ENCODE measurements around the gene IL34. TPM values are rescaled to one million over a fixed set of nuclear protein-coding genes. Genes with fewer than 3 reads are reported as not detected.
A peak's percentile ranks its signal among the peaks of the same experiment; 100 is the strongest.

IL34 gene
- polyA plus RNA-seq, 4 donors, result 1.5 to 25.2 (median 6.5) TPM; not detected in 1

- no peaks in the 10 kb centered on the region for H3K27me3 ChIP-seq (ENCODE audit: control insufficient read depth in 3 of 3, insufficient read depth in 3 of 3, low read length in 3 of 3)
- WGBS, 3 donors, result 72 to 83% (median 78%) methylated on average over 8 of the region's 8 CpGs
- H3K9me3 ChIP-seq (ENCODE audit: control insufficient read depth in 2 of 2, insufficient read depth in 1 of 2, low read depth in 1 of 2, low read length in 1 of 2), result no peaks in the 10 kb centered on the region
- H3K27ac ChIP-seq (ENCODE audit: low read depth in 1 of 3, low read length in 2 of 3), result peak overlapping the region in 2 of 3 donors; percentile 60 to 82
- H3K36me3 ChIP-seq (ENCODE audit: control insufficient read depth in 3 of 3, insufficient read depth in 2 of 3, low read depth in 1 of 3, low read length in 3 of 3), result peaks cover 0 to 79% (median 0%) of the 10 kb centered on the region in 3 donors
- FAIRE-seq (no peak), DNase-seq (no peak)
- no peak overlapping the region for H3K4me3 ChIP-seq (ENCODE audit: low read depth in 1 of 3, low read length in 3 of 3)
- peaks cover 0 to 42% (median 2%) of the 10 kb centered on the region in 3 donors for H3K4me1 ChIP-seq (ENCODE audit: control insufficient read depth in 3 of 3, insufficient read depth in 2 of 3, low read depth in 1 of 3, low read length in 2 of 3)
These were observed 56.3 kb downstream of the IL34 start for GRCh38 chr16:70702624-70703023.

- FAIRE-seq (no peak), DNase-seq (no peak)
- no peak overlapping the region for H3K4me3 ChIP-seq (ENCODE audit: low read depth in 1 of 3, low read length in 3 of 3)
- H3K27me3 ChIP-seq (ENCODE audit: control insufficient read depth in 3 of 3, insufficient read depth in 3 of 3, low read length in 3 of 3), result no peaks in the 10 kb centered on the region
- no peaks in the 10 kb centered on the region for H3K9me3 ChIP-seq (ENCODE audit: control insufficient read depth in 2 of 2, insufficient read depth in 1 of 2, low read depth in 1 of 2, low read length in 1 of 2)
- H3K36me3 ChIP-seq (ENCODE audit: control insufficient read depth in 3 of 3, insufficient read depth in 2 of 3, low read depth in 1 of 3, low read length in 3 of 3), result peaks cover 0 to 77% (median 0%) of the 10 kb centered on the region in 3 donors
- H3K4me1 ChIP-seq (ENCODE audit: control insufficient read depth in 3 of 3, insufficient read depth in 2 of 3, low read depth in 1 of 3, low read length in 2 of 3), result peaks cover 0 to 36% (median 2%) of the 10 kb centered on the region in 3 donors
- H3K27ac ChIP-seq (ENCODE audit: low read depth in 1 of 3, low read length in 2 of 3), result peak overlapping the region in 2 of 3 donors; percentile 60 to 82
- WGBS, 3 donors, result 74 to 91% (median 91%) methylated on average over 16 of the region's 16 CpGs
These were observed 56.9 kb downstream of the IL34 start for GRCh38 chr16:70703041-70703834.

DNA sequence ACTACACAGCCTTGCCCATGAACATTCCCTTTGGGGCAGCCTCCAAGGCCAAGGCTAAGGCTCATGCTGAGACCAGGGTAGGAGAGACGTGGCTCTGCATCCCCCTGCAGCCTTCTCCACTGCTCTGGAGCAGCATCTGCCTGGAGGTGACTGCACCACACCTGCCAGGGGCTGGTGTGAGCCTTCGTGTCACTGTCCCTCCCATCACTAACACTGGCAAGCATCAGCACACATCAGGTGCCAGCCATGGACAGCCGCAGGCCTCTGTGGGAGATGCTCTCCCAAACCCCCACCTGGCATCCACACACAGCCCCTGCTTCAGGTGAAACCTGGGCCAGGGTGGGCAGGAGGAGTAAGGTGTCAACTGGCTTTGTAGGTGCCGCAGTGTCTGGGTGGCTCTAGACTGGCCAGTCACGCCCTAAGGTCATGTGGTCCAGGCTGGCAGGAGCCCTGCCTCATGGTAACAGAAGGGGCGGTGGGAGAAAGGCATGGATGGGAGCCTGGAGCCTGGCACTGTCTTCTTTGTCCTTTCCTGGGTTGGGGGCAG is 57.5 kb downstream of the IL34 start:
- 77 to 80% (median 78%) methylated on average over 6 of the region's 6 CpGs for WGBS, 3 donors
- H3K36me3 ChIP-seq (ENCODE audit: control insufficient read depth in 3 of 3, insufficient read depth in 2 of 3, low read depth in 1 of 3, low read length in 3 of 3), result peaks cover 0 to 77% (median 0%) of the 10 kb centered on the region in 3 donors
- H3K27ac ChIP-seq (ENCODE audit: low read depth in 1 of 3, low read length in 2 of 3), result peak overlapping the region in 2 of 3 donors; percentile 56 to 82
- peaks cover 0 to 33% (median 2%) of the 10 kb centered on the region in 3 donors for H3K4me1 ChIP-seq (ENCODE audit: control insufficient read depth in 3 of 3, insufficient read depth in 2 of 3, low read depth in 1 of 3, low read length in 2 of 3)
- H3K9me3 ChIP-seq (ENCODE audit: control insufficient read depth in 2 of 2, insufficient read depth in 1 of 2, low read depth in 1 of 2, low read length in 1 of 2), result no peaks in the 10 kb centered on the region
- DNase-seq, result no peak
- no peak overlapping the region for H3K4me3 ChIP-seq (ENCODE audit: low read depth in 1 of 3, low read length in 3 of 3)
- H3K27me3 ChIP-seq (ENCODE audit: control insufficient read depth in 3 of 3, insufficient read depth in 3 of 3, low read length in 3 of 3), result no peaks in the 10 kb centered on the region
- no peak for FAIRE-seq

GRCh38 chr16:70704586-70704985 is 58.2 kb downstream of the IL34 start:
- no peak for FAIRE-seq
- no peaks in the 10 kb centered on the region for H3K27me3 ChIP-seq (ENCODE audit: control insufficient read depth in 3 of 3, insufficient read depth in 3 of 3, low read length in 3 of 3)

DNA sequence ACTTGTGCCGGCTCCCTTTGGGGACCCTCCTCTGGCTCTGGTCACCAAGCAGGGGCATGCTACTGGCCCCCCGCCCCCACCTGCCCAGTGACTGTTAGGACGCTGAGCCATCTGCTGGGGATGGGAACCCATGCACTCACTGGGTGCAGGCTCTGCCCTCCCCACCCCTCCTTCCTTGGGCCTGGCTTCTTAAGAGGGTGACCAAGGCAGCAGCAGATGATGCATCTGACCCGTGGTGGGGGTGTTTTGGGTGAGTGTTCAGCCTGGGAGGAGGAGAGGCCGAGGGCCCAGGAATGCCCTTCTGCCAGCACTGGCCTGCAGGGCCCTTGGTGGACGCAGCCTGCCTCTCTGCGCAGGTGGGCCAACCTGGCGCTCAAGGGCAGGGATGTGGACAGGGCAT is 58.7 kb downstream of the IL34 start:
- DNase-seq, result no peak
- Histone ChIP-seq H3K4me1 (ENCODE audit: control insufficient read depth in 3 of 3, insufficient read depth in 2 of 3, low read depth in 1 of 3, low read length in 2 of 3) (peaks cover 0 to 33% (median 4%) of the 10 kb centered on the region in 3 donors), H3K9me3 (ENCODE audit: control insufficient read depth in 2 of 2, insufficient read depth in 1 of 2, low read depth in 1 of 2, low read length in 1 of 2) (no peaks in the 10 kb centered on the region), H3K36me3 (ENCODE audit: control insufficient read depth in 3 of 3, insufficient read depth in 2 of 3, low read depth in 1 of 3, low read length in 3 of 3) (peaks cover 0 to 73% (median 0%) of the 10 kb centered on the region in 3 donors), H3K4me3 (ENCODE audit: low read depth in 1 of 3, low read length in 3 of 3) (no peak overlapping the region), H3K27ac (ENCODE audit: low read depth in 1 of 3, low read length in 2 of 3) (peak overlapping the region in 1 of 3 donors; percentile 42), H3K27me3 (ENCODE audit: control insufficient read depth in 3 of 3, insufficient read depth in 3 of 3, low read length in 3 of 3) (no peaks in the 10 kb centered on the region)
- no peak for FAIRE-seq
- 69 to 87% (median 75%) methylated on average over 8 of the region's 8 CpGs for WGBS, 3 donors

More at GRCh38 chr16:70704586-70704985, 58.2 kb downstream of the IL34 start:
- DNase-seq, result peak; percentile 68 to 71
- H3K4me3 ChIP-seq (ENCODE audit: low read depth in 1 of 3, low read length in 3 of 3), result no peak overlapping the region
- 8 to 64% (median 47%) methylated on average over 11 of the region's 11 CpGs for WGBS, 3 donors
- H3K36me3 ChIP-seq (ENCODE audit: control insufficient read depth in 3 of 3, insufficient read depth in 2 of 3, low read depth in 1 of 3, low read length in 3 of 3), result peaks cover 0 to 75% (median 0%) of the 10 kb centered on the region in 3 donors
- peak overlapping the region in 1 of 3 donors; percentile 42 for H3K27ac ChIP-seq (ENCODE audit: low read depth in 1 of 3, low read length in 2 of 3)
- H3K4me1 ChIP-seq (ENCODE audit: control insufficient read depth in 3 of 3, insufficient read depth in 2 of 3, low read depth in 1 of 3, low read length in 2 of 3), result peaks cover 0 to 33% (median 2%) of the 10 kb centered on the region in 3 donors
- no peaks in the 10 kb centered on the region for H3K9me3 ChIP-seq (ENCODE audit: control insufficient read depth in 2 of 2, insufficient read depth in 1 of 2, low read depth in 1 of 2, low read length in 1 of 2)

GRCh38 chr16:70706948-70707465 is 60.6 kb downstream of the IL34 start:
- DNase-seq (no peak), FAIRE-seq (no peak)

GRCh38 chr16:70708366-70709246 is 62.2 kb downstream of the IL34 start:
- FAIRE-seq (no peak), DNase-seq (no peak)
- H3K4me1 ChIP-seq (ENCODE audit: control insufficient read depth in 3 of 3, insufficient read depth in 2 of 3, low read depth in 1 of 3, low read length in 2 of 3), result peaks cover 0 to 28% (median 4%) of the 10 kb centered on the region in 3 donors
- no peak overlapping the region for H3K27ac ChIP-seq (ENCODE audit: low read depth in 1 of 3, low read length in 2 of 3)
- no peak overlapping the region for H3K4me3 ChIP-seq (ENCODE audit: low read depth in 1 of 3, low read length in 3 of 3)
- H3K27me3 ChIP-seq (ENCODE audit: control insufficient read depth in 3 of 3, insufficient read depth in 3 of 3, low read length in 3 of 3), result no peaks in the 10 kb centered on the region
- H3K36me3 ChIP-seq (ENCODE audit: control insufficient read depth in 3 of 3, insufficient read depth in 2 of 3, low read depth in 1 of 3, low read length in 3 of 3), result peaks cover 0 to 70% (median 0%) of the 10 kb centered on the region in 3 donors
- H3K9me3 ChIP-seq (ENCODE audit: control insufficient read depth in 2 of 2, insufficient read depth in 1 of 2, low read depth in 1 of 2, low read length in 1 of 2), result no peaks in the 10 kb centered on the region
- WGBS, 3 donors, result 84 to 92% (median 89%) methylated on average over 20 of the region's 20 CpGs

More at GRCh38 chr16:70706948-70707465, 60.6 kb downstream of the IL34 start:
- peaks cover 0 to 77% (median 0%) of the 10 kb centered on the region in 3 donors for H3K36me3 ChIP-seq (ENCODE audit: control insufficient read depth in 3 of 3, insufficient read depth in 2 of 3, low read depth in 1 of 3, low read length in 3 of 3)
- peaks cover 0 to 33% (median 4%) of the 10 kb centered on the region in 3 donors for H3K4me1 ChIP-seq (ENCODE audit: control insufficient read depth in 3 of 3, insufficient read depth in 2 of 3, low read depth in 1 of 3, low read length in 2 of 3)
- WGBS, 3 donors, result 67 to 86% (median 82%) methylated on average over 7 of the region's 7 CpGs
- no peaks in the 10 kb centered on the region for H3K27me3 ChIP-seq (ENCODE audit: control insufficient read depth in 3 of 3, insufficient read depth in 3 of 3, low read length in 3 of 3)
- H3K4me3 ChIP-seq (ENCODE audit: low read depth in 1 of 3, low read length in 3 of 3), result no peak overlapping the region
- H3K27ac ChIP-seq (ENCODE audit: low read depth in 1 of 3, low read length in 2 of 3), result peak overlapping the region in 2 of 3 donors; percentile 54 to 56
- no peaks in the 10 kb centered on the region for H3K9me3 ChIP-seq (ENCODE audit: control insufficient read depth in 2 of 2, insufficient read depth in 1 of 2, low read depth in 1 of 2, low read length in 1 of 2)
